Renal cortical epithelial cell (primary cell): ENCODE measurements around the gene OR10K1. TPM values are rescaled to one million over a fixed set of nuclear protein-coding genes. Genes with fewer than 3 reads are reported as not detected.
A peak's percentile ranks its signal among the peaks of the same experiment; 100 is the strongest.
"Not testable (repeated sequence)": the region's sequence is repeated elsewhere in the genome, so short reads cannot be mapped to it uniquely, and the experiment has no call there.

ENCODE experiments used
- DNase-seq: peaks from one replicate; pipeline ENCODE4 v3.0.0-alpha.2; 2011; ENCODE audit warnings: low read depth
- total RNA-seq: library from RNA; depleted of rRNA; stranded (reverse); fragments of >200 nt; gene quantifications from 2 replicates; pipeline ENCODE4 v1.2.3, GENCODE V29; 2014

The OR10K1 gene
- not detected in 2 replicates for total RNA-seq

GRCh38 chr1:158461534-158461933 lies at the start of gene OR10K1:
Gene OR10K1, plus strand, starts transcription at chr1:158461834. Its CDS starts 3,728 bp downstream, at chr1:158465562.
- DNase-seq, result no peak

GRCh38 chr1:158414651-158415345 lies 46.8 kb upstream of the OR10K1 start:
- no peak for DNase-seq

GRCh38 chr1:158417586-158417985 lies 44.0 kb upstream of the OR10K1 start:
- DNase-seq, result no peak

- DNase-seq, result peak; percentile 6
Observed at GRCh38 chr1:158422212-158422611, 39.4 kb upstream of the OR10K1 start.

GRCh38 chr1:158425027-158425426 lies 36.6 kb upstream of the OR10K1 start:
- no peak for DNase-seq

- DNase-seq, result no peak
Observed at GRCh38 chr1:158426137-158426536, 35.5 kb upstream of the OR10K1 start, which contains the start of gene OR10K2. Gene OR10K2, minus strand, starts transcription at chr1:158426237. Its CDS starts 5,371 bp downstream, at chr1:158420866.

- not testable (repeated sequence) for DNase-seq
Observed at GRCh38 chr1:158430163-158430562, 31.5 kb upstream of the OR10K1 start.

GRCh38 chr1:158434741-158435140 lies 26.9 kb upstream of the OR10K1 start:
- no peak for DNase-seq

GRCh38 chr1:158445376-158445775 lies 16.3 kb upstream of the OR10K1 start:
- DNase-seq, result no peak

- DNase-seq, result no peak
Observed at GRCh38 chr1:158454537-158454936, 7.1 kb upstream of the OR10K1 start.

- DNase-seq, result no peak
Observed at GRCh38 chr1:158457246-158457645, 4.4 kb upstream of the OR10K1 start.

- no peak for DNase-seq
Observed at GRCh38 chr1:158458263-158458662, 3.4 kb upstream of the OR10K1 start.

- DNase-seq, result no peak
Observed at GRCh38 chr1:158471920-158472319, 10.3 kb downstream of the OR10K1 start, which contains the start of gene OR10R2. Gene OR10R2, plus strand, starts transcription at chr1:158472220. Its CDS starts 106 bp downstream, at chr1:158472326.

- no peak for DNase-seq
Observed at GRCh38 chr1:158485455-158485854, 23.8 kb downstream of the OR10K1 start.

- DNase-seq, result no peak
Observed at GRCh38 chr1:158491316-158491715, 29.7 kb downstream of the OR10K1 start.

GRCh38 chr1:158493054-158493453 lies 31.4 kb downstream of the OR10K1 start:
- no peak for DNase-seq

GRCh38 chr1:158494796-158495195 lies 33.2 kb downstream of the OR10K1 start:
- DNase-seq, result no peak

- peak; percentile 53 for DNase-seq
Observed at GRCh38 chr1:158496374-158496773, 34.7 kb downstream of the OR10K1 start.

- DNase-seq, result peak; percentile 6
Observed at GRCh38 chr1:158506369-158506987, 44.8 kb downstream of the OR10K1 start.

- DNase-seq, result no peak
Observed at GRCh38 chr1:158507511-158507910, 45.9 kb downstream of the OR10K1 start.

GRCh38 chr1:158509471-158510156 lies 48.0 kb downstream of the OR10K1 start:
- no peak for DNase-seq

- no peak for DNase-seq
Observed at GRCh38 chr1:158516966-158517365, 55.3 kb downstream of the OR10K1 start.
